DOHH2 (cell line): ENCODE data around the gene TTC28.

ENCODE experiments used
- CTCF ChIP-seq: fragments of 200-600 bp; sonication (generic); IDR thresholded peaks from one replicate; pipeline ENCODE4 v1.5.1; 2014; ENCODE audit warnings: antibody characterized with exemption, mild to moderate bottlenecking, low read depth, low read length; ENCODE audit not compliant: poor library complexity, severe bottlenecking
- EZH2phosphoT487 ChIP-seq: fragments of 200-600 bp; sonication (generic); IDR thresholded peaks from 2 replicates; pipeline ENCODE4 v1.6.1; 2017; ENCODE audit warnings: borderline replicate concordance, mild to moderate bottlenecking, antibody characterized with exemption, low read length, moderate library complexity, mixed read lengths

DNA sequence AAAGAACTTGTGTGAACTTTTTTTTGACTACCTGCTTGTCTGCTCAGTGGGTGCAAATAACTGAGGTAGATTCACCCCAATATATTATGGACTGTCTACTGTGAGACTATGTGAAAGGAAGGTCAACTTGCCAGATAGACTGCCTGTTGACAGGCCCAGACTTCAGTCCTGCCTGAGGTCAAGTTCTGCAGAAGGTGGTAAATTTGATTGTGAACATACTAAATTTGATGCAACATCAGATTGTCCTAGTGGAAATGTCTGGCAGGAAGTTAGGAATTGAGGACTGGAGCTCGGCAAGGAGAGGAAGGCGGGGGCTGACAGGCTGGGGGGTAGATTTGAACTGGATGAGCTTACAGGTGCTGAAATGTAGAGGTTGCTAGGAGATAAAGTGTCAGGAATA lies 140.7 kb downstream of the TTC28 start:
- TF ChIP-seq CTCF (no peak), EZH2phosphoT487 (no peak)
